SJCRH30 (cell line): Measurements from ENCODE around the gene SLC22A23. TPM values are rescaled to one million over a fixed set of nuclear protein-coding genes. Genes with fewer than 3 reads are reported as not detected.

Experiments used
- DNase-seq, 2 experiments: peaks; one replicate each; pipeline ENCODE4 v3.0.0-alpha.2; 2015 to 2020
- H3K27ac ChIP-seq: fragments of 250-450 bp; sonication (Bioruptor Pico); 2 replicates; pipeline ENCODE4 v1.5.1; 2020; ENCODE audit warnings: mild to moderate bottlenecking, moderate library complexity
- H3K27me3 ChIP-seq: fragments of 250-450 bp; sonication (Bioruptor Pico); 2 replicates; pipeline ENCODE4 v1.5.1; 2020; ENCODE audit warnings: mild to moderate bottlenecking, moderate library complexity
- H3K36me3 ChIP-seq: fragments of 250-450 bp; sonication (Bioruptor Pico); 2 replicates; pipeline ENCODE4 v1.5.1; 2020; ENCODE audit warnings: mild to moderate bottlenecking, moderate library complexity
- H3K4me1 ChIP-seq: fragments of 250-450 bp; sonication (Bioruptor Pico); 2 replicates; pipeline ENCODE4 v1.5.1; 2020; ENCODE audit warnings: mild to moderate bottlenecking, moderate library complexity
- H3K4me3 ChIP-seq: fragments of 250-450 bp; sonication (Bioruptor Pico); 2 replicates; pipeline ENCODE4 v1.5.1; 2020; ENCODE audit warnings: mild to moderate bottlenecking, moderate library complexity
- H3K9me3 ChIP-seq: fragments of 250-450 bp; sonication (Bioruptor Pico); replicated peaks from 2 replicates; pipeline ENCODE4 v1.5.1; 2020; ENCODE audit warnings: mild to moderate bottlenecking, moderate library complexity
- total RNA-seq: library from RNA; depleted of rRNA; stranded (reverse); fragments of >200 nt; shearing (Covaris generic); gene quantifications from 2 replicates; pipeline ENCODE4 v1.2.3, GENCODE V29; 2014

The SLC22A23 gene
- total RNA-seq, 1 experiment from 2014 or later = 0.43 TPM

DNA sequence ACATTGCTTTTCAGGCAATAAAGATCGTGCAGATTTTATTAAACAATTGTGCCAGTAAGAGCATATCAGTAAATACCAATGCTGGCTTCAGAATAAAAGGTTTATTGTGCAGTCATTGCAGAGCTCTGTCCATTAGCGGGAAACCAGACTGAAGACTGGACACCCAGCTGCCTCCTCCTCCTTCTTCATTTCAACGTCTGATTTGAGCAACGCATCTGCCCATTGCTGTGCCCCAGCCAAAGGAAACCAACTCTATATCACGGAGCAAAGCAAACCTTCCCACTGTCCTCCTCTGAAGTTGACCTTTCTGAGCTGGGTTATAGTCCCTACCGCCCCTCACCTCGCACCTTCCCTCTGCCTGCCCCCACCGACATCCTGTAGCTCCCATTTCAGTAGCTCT lies 80.8 kb downstream of the SLC22A23 start:
- Histone ChIP-seq H3K4me1 (no peaks in the 10 kb centered on the region), H3K27me3 (no peaks in the 10 kb centered on the region), H3K27ac (no peak overlapping the region), H3K9me3 (no peaks in the 10 kb centered on the region), H3K4me3 (no peak overlapping the region), H3K36me3 (no peaks in the 10 kb centered on the region)
- no peak for DNase-seq

DNA sequence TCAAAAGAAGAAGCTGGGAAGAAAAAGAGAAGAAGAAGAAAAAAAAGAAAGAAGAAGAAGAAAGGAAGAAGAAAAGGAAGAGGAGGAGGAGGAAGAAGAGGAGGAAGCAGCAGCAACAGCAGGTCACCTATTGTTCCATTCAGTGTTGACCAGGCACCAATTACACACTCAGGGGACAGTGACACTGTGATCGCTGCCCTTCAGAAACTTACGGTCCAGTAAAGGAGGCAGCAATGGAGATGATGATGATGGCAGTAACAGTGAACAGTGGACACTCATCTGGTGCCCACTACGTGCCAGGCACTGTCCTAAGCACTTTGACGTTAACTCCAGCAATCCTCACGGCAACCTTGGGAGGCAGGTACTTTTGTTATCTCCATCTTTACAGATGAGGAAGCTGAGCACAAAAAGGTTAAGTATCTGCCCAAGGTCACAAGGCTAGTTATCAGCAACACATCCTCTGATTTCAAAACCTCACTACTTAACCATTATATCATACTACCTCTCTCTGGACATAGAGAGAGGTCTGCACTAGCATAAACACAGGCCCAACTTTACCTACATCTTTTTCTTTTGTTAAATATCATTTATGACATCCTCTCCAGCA lies 83.2 kb downstream of the SLC22A23 start:
- H3K27ac ChIP-seq = no peak overlapping the region
- DNase-seq = no peak
- no peaks in the 10 kb centered on the region for H3K4me1 ChIP-seq
- H3K27me3 ChIP-seq = no peaks in the 10 kb centered on the region
- H3K4me3 ChIP-seq = no peak overlapping the region
- H3K36me3 ChIP-seq = no peaks in the 10 kb centered on the region
- H3K9me3 ChIP-seq = no peaks in the 10 kb centered on the region

DNA sequence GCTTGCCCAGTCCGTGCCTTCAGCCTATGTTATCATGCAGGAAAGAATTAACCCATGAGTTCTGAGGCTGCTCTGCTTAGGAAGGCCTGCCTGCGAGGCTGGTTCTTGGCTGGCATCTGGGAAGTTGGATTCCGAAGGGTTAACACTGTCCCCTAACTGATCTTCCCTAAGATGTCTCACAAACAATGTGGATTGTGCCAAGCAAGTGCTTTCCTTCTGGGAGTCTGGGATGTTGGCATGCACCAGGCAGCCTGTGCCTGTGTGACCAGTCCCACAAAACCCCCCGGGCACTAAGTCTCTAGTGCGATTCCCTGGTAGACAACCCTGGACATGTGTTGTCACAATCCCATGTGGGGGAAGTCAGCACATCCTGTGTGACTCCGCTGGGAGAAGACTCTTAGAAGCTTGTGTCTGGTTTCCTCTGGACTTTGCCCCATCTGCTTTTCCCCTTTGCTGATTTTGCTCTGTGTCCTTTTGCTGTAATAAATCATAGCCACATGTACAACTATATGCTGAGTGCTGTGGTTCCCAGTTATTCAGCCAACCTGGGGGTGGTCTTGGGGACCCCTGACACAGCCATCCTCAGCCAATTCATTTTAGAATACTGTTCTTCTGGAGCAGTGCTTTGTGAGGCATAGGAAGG lies 83.8 kb downstream of the SLC22A23 start:
- H3K4me3 ChIP-seq = no peak overlapping the region
- H3K27me3 ChIP-seq = no peaks in the 10 kb centered on the region
- H3K4me1 ChIP-seq = no peaks in the 10 kb centered on the region
- H3K9me3 ChIP-seq = no peaks in the 10 kb centered on the region
- H3K27ac ChIP-seq = no peak overlapping the region
- H3K36me3 ChIP-seq = no peaks in the 10 kb centered on the region
- no peak for DNase-seq

DNA sequence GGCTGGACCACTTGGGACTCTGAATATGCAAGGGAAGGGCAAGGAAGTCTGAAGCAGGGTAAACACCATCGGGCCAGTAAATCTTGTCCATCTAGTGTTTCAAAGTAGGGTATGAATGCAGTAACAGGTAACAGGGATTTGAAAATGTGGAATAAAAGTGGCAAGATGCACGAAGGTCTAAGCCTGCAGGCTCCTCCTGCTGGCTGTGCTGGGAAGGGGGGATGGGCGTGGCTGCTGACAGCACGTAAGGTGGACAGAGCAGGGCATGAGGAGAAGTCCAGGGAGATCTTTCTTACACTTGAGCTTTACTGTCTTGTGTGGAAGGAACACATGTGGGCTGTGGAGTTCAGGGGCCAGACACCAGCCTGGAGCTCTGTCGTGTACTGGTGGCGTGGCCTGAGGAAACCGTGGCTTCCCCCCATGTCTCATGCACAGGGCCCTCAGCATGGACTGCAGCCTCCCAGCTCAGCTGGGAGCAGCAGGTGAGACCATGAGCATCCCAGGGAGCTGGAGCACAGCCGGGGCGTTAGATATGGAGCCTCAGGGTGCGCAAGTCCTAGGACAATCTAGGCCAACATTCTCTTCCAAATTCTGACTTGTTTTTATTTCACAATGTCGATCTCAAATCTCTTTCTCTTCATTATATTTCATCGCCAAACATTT lies 84.5 kb downstream of the SLC22A23 start:
- H3K4me3 ChIP-seq = no peak overlapping the region
- H3K36me3 ChIP-seq = no peaks in the 10 kb centered on the region

DNA sequence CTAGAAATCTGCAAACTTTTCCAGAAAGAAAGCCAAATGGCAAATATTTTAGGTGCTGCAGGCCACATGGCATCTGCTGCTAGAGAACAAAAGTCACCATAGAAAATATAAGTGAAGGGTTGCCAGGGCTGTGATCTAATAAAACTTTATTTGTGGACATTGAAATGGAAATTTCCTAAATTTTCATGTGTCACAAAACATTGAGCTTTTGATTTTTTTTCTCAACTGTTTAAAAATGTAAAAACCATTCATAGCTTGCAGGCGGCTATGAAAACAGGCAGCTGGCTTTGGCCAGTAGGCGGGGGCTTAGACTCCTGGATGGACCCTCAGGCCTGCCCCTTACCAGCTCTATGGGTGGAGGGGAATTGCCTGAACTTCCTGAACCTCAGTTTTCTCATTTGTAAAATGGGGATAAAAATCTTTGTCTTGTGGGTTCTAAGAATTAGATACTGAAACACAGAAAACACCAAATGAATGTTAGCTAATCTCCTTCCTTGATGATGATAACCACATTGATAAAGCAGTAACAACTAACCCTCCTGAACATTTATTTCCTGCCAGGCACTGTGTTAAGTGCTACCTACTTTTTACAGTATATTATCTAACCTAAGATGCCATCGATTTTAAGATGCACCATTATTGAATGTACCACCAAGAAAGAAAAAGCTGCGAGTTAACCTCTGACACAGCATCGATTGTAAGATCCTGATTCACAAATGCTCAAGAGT lies 85.5 kb downstream of the SLC22A23 start:
- Histone ChIP-seq H3K27me3 (no peaks in the 10 kb centered on the region), H3K4me1 (no peaks in the 10 kb centered on the region), H3K36me3 (no peaks in the 10 kb centered on the region), H3K9me3 (no peaks in the 10 kb centered on the region), H3K4me3 (no peak overlapping the region), H3K27ac (no peak overlapping the region)
- DNase-seq = no peak

More for the DNA sequence above, 84.5 kb downstream of the SLC22A23 start:
- no peaks in the 10 kb centered on the region for H3K4me1 ChIP-seq
- H3K9me3 ChIP-seq = no peaks in the 10 kb centered on the region
- H3K27ac ChIP-seq = no peak overlapping the region
- DNase-seq = no peak
- H3K27me3 ChIP-seq = no peaks in the 10 kb centered on the region

DNA sequence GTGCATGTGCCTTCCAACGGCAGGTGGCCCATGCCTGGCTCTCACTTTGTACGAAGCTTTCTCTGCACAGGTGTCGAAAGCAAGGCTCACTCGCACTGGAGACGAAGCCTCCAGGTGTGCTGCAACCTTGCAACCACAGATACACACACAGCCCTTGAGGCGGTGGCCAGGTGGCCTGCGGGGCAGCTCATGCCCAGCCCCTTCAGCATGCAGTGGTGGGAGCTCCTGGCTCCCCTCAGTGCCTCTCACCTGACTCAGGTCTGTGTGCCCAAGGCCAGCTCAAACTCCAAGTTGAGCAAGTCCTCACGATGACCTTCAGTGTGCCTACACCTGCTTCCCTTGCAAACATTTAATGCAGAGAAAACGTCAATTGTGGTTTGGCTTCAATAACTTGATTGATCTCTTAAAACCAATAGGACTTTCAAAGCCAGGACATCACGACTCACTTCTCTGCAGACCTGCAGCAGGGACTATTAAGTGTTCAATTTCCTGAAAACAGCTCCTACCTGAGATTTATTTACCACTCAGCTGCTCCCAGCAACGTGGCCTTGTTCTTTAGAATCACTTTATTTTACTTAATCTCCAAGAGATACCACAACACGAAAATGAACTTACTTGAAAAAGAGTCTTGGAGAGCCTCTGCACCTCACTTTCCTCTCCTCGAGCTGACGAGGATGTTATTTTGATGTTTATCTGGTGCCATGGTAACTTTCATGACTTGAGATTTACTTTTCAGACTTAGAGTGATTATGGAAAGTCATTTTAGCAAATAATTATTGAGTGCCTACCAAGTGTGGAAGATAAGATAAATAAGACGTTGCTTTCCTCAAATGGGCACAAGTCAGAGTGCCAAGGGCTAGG lies 86.3 kb downstream of the SLC22A23 start:
- no peak overlapping the region for H3K4me3 ChIP-seq
- no peak for DNase-seq
- H3K9me3 ChIP-seq = no peaks in the 10 kb centered on the region
- no peaks in the 10 kb centered on the region for H3K36me3 ChIP-seq
- no peaks in the 10 kb centered on the region for H3K4me1 ChIP-seq
- no peaks in the 10 kb centered on the region for H3K27me3 ChIP-seq
- H3K27ac ChIP-seq = no peak overlapping the region

DNA sequence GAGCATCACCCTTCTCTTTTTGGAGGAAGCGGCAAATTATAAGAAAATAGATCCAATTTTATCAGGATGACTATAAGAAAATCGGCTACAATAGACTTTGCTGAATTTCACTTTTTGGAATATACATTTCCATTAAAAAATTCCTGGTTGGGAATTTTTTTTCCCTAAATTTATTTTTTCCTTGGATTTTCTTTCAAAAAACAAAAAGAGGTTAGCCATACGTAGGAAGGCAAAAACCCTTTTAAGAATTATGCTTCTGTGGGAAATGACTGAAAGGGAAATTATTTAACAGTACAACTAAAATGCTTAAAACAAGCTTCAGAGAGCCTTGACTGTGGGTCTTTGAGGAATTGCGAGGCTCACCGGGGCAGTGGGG lies 86.9 kb downstream of the SLC22A23 start:
- Histone ChIP-seq H3K27me3 (no peaks in the 10 kb centered on the region), H3K4me1 (no peaks in the 10 kb centered on the region), H3K4me3 (no peak overlapping the region)

DNA sequence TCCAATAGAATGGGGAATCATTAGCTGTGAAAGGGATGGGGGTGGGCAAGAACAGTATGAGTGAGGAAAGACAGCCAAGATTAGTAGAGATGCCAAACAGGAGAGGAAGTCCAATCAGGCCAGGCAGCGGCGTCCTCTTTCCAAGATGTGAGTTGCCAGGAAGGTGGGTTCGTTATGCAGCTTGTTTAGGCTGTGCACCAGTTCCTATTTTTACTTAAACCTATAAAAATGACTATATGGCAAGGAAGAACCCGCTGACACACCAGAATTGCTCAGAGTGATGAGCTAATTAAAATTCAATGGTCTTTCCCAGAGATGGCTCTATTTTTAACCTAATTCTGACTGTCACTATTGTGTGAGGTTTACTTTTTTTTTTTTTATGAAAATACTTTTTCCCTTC lies 88.2 kb downstream of the SLC22A23 start:
- Histone ChIP-seq H3K4me3 (no peak overlapping the region), H3K36me3 (no peaks in the 10 kb centered on the region), H3K27me3 (no peaks in the 10 kb centered on the region), H3K27ac (no peak overlapping the region), H3K9me3 (no peaks in the 10 kb centered on the region), H3K4me1 (no peaks in the 10 kb centered on the region)
- DNase-seq = no peak

More for the DNA sequence above, 86.9 kb downstream of the SLC22A23 start:
- no peaks in the 10 kb centered on the region for H3K9me3 ChIP-seq
- DNase-seq = no peak
- H3K27ac ChIP-seq = no peak overlapping the region
- no peaks in the 10 kb centered on the region for H3K36me3 ChIP-seq

DNA sequence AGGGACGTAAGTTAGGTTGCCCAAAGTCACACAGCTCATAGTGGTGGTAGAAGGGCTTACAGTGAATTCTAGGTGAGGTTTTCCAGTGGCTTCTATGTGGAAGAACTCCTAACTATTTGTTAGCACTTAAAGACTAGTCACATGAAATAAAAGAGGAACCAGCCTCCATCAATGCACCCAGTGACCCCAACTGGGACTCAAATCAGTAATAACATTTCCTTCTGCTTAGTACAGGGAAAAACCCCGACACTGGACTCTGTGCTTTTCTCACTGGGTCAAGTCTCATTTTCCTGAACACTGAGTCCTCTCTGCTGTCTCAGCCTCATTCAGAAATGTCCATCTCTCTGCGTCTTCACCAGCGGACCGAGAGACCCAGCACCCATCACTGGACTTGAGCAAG lies 89.2 kb downstream of the SLC22A23 start:
- Histone ChIP-seq H3K4me1 (no peaks in the 10 kb centered on the region), H3K27ac (no peak overlapping the region), H3K9me3 (no peaks in the 10 kb centered on the region), H3K36me3 (no peaks in the 10 kb centered on the region), H3K4me3 (no peak overlapping the region), H3K27me3 (no peaks in the 10 kb centered on the region)
- DNase-seq = no peak

DNA sequence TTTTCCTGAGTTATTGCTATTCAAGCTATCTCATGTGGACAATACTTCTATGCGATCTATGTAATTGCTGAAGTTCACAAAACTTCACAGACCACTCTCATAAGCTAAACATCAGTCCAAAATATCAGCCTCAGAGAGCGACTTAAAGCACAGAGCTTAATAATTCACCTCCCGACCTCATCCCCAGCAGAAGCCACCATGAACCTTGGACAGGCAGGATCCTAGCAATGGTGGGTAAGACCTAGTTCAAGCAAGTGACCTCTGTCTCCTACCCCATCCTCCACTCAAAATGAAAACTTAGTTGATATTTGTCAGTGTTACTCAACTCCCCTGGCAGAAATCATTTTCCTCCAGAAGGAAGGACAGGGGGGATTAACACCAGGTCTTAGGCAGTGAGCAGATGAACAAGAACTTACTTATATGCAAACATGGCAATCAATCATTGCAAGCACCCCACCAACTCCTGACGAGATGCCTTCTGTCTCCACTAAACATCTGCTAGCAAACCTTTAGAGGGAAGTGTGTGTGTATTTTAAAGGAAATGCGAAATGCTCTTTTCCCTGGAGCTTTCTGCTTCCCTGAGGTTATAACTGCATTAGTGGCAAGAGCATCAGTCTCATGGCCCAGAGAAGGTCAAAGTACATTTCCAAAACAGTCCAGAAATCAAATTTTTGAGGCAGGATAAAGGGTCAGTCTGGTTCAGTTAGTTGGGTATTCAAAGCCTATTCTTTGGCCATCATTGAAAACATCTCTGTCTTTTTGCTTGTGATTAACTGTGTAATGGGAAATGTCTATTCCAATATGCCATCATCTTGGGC lies 90.0 kb downstream of the SLC22A23 start:
- Histone ChIP-seq H3K4me3 (no peak overlapping the region), H3K27ac (no peak overlapping the region), H3K27me3 (no peaks in the 10 kb centered on the region), H3K36me3 (no peaks in the 10 kb centered on the region), H3K9me3 (no peaks in the 10 kb centered on the region), H3K4me1 (no peaks in the 10 kb centered on the region)
- no peak for DNase-seq

DNA sequence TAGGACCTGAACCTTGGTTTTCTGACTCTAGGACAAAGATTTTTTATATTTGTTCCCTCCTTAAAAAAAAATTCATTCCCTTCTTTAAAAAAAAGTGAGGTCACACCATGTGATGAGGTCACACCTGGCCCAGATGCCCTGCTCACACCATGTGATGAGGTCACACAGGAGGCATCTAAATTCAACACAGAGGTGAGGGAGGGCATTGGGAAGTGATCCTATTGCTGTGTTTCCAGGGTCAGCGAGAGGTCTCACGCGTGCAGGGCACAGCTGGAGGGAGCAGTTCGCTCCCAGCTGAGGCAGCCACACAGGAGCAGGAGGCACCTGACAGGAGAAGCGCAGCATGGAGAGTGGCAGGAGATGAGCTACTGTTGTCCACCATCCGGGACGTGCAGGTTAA lies 92.5 kb downstream of the SLC22A23 start:
- Histone ChIP-seq H3K4me1 (peaks cover 6% of the 10 kb centered on the region; the same call in 1 of the 2 replicates), H3K36me3 (no peaks in the 10 kb centered on the region), H3K27ac (no peak overlapping the region), H3K27me3 (no peaks in the 10 kb centered on the region), H3K9me3 (no peaks in the 10 kb centered on the region), H3K4me3 (no peak overlapping the region)
- no peak for DNase-seq

DNA sequence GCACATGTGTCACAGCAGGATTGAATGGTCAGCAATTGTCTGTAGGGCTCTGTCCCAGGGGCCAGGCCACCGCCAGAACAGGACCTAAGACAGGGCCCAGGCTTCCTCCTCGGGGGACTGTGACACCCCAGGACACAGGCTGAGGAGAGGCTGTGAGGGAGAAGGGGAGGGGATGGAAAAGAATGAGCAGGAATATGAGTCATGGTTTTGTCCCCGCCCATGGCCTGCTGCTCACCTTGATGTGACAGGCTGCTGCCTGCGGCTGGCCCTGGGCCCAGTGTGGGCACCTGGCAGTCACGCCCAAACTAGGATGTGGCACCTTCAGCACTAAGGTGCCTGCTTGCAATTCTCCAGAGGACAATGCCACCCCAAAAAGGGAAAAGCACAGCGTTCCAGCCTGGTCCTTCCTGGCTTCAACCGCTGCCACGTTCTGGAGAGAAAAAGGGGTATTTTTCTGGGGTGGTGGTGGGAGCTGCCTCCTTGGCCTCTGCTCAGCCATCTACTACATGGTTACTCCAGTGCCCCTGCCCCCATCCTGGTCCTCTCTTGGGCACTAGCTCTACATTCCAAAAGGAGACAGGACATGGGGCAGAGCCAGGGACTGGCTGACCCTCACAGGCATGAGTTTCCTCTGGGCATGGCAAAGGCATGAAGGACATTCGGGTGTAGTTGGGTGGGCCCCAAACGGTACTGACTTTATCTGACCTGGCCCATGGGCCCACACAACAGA lies 93.4 kb downstream of the SLC22A23 start:
- Histone ChIP-seq H3K9me3 (no peaks in the 10 kb centered on the region), H3K36me3 (no peaks in the 10 kb centered on the region), H3K4me1 (peaks cover 6% of the 10 kb centered on the region; the same call in 1 of the 2 replicates), H3K27me3 (no peaks in the 10 kb centered on the region), H3K4me3 (no peak overlapping the region), H3K27ac (no peak overlapping the region)
- no peak for DNase-seq

DNA sequence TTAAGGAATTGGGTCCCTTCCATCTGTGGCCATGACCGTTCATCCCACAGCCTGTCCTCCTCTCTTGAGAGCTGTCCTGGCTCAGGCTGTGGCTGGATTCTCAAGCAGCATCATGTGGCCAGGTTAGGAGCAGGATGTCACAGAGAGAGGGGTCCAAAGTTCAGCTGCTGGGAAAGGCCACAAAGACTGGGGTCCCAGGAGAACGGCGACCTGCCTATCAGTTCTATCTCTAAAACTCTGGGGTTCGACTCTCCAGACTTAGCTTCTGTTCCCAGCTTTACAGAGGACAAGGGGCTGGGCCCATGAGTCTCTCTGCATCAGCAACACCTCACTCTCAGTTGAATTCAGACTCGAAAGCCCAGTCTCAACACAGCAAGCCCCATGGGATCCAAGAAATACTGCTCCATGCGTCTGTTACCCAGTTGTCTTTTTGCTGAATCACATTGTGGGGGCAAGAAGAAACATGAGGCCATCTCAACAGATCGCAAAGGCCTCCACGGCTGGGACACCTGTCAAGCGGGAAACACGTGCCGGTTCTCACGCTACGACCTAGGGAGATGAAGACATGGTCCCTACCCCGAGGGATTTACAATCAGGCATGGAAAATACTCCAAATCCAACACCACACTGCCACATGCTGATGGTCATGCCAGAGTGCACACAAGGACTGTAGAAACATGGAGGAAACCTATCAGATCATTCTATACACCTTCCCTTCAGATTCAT lies 95.4 kb downstream of the SLC22A23 start:
- no peaks in the 10 kb centered on the region for H3K36me3 ChIP-seq
- no peaks in the 10 kb centered on the region for H3K27me3 ChIP-seq
- DNase-seq = no peak
- no peaks in the 10 kb centered on the region for H3K9me3 ChIP-seq
- H3K4me3 ChIP-seq = no peak overlapping the region
- peaks cover 9% of the 10 kb centered on the region; the same call in 1 of the 2 replicates for H3K4me1 ChIP-seq
- H3K27ac ChIP-seq = no peak overlapping the region
